ENCODE measurements around the gene MICB.
A peak's percentile ranks its signal among the peaks of the same experiment; 100 is the strongest.

Gene MICB

DNA sequence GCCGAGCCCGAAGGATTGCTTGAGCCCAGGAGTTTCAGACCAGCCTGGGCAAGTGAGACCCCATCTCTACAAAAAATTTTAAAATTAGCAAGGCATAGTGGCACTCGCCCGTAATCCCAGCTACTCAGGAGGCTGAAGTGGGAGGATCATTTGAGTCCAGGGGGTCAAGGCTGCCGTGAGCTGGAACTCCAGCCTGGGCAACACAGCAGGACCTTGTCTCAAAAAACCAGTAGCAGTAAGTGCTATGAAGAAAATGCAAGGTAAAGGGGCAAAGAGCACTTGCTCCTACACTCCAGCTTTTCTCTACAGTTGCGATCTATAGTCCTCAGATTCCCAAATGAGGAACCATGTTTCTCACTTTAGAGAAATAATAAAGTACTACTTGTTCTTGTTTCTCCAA, 45.7 kb downstream of the MICB start:
- no peak for DNase-seq

DNA sequence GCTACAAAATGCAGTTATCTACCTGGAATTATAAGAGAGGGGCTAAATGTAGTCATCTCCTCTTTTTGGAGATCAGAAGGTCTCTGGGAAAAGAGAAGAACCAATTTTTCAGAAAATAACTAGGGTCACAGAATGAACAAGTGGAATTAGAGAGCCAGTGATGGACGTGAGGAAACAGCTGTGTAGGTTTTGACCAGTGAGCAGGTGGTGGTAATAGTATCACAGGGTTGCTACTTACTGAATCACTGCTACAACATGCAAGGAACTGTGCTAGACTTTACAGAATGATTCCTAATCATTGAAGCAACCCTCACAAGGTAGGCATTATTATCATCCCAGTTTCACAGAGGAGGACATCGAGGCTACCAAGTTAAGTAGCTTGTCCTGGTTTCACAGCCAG, 46.7 kb downstream of the MICB start:
- DNase-seq = no peak

DNA sequence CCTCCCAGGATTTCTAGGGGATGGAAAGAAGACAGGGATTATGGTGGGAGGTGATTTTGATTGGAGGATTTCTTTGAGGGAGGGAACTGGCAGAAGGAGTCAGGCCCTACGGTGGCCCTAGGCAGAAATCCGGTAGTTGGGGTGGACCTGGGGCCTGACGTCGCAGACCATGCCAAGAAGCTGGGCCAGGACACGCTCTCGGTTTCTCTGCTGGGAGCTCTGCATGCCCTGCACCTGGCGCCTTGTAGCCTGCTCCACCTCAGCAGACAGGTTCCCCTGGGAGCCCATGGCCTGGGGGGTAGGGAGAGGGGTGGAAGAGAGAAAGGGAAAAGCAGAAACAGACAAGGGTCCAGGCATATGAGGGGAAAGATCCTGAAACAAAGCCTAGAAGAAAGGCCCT, 47.3 kb downstream of the MICB start:
- DNase-seq = no peak

DNA sequence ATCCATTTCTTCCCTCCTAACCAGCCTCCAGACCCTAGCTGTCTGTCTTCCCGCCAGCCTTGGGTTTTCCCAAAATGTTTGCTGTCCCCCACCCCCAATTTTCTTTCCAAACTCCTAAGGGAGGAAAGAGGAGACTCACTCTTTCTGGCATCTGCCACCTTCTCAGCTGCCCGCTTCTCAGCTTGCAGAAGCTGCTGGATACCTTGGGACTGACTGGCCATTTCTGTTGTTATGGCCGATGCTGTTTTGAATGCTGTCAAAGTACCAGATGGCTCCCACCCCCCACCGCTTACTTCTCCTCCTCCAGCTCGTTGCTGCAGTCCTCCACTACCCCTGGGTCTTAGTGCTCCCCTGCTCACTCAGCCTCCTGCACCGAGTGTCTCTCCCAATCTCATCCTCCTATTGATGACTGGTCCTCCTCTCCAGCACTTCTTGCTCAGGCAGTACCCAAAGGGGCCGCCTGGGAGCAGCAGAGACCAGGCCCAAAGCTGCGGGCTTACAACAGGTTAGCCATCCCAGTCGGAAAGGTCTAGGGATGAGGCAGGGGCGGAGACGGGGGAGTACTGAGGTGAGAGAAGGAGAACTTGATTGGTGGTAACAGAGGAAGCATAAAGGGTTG, 48.5 kb downstream of the MICB start, which contains the start of gene ATP6V1G2:
ATP6V1G2 (minus strand) TSS at position 270 of the 619 bp plus-strand sequence; CDS start at position 221, 49 bp downstream.
- peak; percentile 57 to 74 (median 58) for DNase-seq

DNA sequence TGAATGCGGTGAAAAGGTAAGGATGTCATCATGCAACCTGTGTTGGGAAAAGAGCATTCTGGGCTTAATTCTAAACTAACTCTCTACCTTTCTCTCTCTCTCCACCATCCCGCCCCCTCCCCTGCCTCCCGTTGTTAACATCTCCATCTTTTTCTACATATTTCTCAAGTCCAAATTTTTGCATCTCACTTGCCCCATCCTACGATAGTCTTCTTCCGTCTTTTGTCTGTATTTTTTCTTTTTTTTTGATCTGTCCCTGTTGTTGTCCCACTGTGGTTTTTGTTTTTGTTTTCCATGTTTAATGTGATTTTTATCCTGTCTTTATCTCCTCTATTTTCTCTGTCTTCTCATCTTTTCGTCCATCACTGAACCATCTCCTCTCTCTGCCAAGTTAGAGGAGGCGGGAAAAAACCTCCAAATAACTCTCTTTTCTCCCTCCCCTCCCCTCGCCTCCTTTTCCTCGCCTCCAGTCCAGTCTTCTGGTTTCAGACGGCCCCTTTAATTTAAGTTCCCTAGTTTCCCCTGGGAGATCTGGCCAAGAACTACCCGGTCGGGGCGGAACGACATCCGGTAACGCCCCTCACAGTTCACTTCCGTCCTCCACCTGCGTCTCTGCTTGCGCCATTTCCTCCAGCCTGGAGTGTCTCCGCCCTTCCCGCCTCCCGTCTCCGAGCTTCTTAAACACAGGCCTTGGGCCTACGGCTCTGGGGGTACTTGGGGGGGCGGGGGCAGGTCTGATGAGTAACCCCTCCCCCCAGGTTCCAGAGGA, 49.2 kb downstream of the MICB start, which contains the start of gene NFKBIL1:
NFKBIL1 (plus strand) TSS at position 651 of the 769 bp plus-strand sequence; CDS start at position 738, 87 bp downstream.
- DNase-seq = peak; percentile 47 to 79 (median 69)

DNA sequence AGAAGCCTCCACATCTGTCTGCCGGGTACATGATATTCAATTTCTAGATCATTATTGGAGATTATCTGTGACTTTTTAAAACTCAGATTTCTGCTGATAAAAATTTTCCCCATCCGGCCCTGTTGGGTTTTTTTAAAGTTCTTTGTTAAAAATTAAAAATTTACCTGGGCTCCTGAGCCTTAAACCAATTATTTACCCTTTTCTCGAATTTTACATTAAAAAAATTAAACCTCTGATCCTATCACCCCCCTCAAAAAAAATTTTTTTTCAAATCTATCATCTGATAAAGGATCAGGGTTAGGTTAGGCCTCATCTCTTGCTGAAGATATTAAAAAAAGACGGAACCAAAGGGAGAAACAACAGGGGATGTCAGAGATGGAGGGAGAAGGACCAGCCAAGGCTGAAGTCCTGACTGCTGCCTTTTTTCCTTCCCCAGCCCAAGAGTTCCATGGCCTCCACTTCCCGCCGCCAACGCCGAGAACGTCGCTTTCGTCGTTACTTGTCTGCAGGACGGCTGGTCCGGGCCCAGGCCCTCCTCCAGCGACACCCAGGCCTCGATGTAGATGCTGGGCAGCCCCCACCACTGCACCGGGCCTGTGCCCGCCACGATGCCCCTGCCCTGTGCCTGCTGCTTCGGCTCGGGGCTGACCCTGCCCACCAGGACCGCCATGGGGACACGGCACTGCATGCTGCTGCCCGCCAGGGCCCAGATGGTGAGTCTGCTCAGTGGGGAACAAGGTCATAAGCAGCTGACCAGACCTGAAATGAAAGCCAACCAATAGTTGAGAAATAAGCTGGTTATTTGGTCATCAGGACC, 50.0 kb downstream of the MICB start:
- no peak for DNase-seq

DNA sequence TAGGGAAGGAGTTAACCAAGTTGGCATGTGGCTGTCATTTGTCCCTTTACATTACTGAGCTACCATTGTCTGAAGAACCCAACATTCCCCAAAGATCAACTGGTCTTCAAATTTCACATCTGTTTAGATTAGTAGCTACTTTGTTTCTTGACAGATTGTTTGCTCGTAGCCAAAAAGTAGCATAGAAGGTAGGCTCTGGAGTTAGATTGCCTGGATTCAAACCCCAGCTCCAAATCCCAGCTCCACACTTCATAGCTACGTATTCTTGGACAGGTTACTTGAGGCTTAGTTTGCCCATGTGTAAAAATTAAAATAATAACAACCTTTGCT, 50.6 kb downstream of the MICB start:
- DNase-seq = no peak

DNA sequence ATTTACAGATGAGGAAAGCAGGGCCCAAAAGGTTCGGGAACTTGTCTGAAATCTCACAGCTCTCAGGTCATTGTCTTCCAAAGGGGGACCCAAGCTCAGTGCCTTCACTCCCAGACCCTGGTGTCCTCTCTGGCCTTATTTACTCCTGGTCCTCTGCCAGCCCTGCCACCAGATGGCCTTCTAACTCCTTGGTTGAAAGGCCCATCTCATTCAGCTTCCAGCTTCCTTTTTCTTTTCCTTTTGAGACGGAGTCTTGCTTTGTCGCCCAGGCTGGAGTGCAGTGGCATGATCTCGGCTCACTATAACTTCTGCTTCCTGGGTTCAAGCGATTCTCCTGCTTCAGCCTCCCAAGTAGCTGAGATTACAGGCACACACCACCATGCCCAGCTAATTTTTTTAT, 53.4 kb downstream of the MICB start:
- peak in 2 of 4 experiments; percentile 18 to 43 for DNase-seq

DNA sequence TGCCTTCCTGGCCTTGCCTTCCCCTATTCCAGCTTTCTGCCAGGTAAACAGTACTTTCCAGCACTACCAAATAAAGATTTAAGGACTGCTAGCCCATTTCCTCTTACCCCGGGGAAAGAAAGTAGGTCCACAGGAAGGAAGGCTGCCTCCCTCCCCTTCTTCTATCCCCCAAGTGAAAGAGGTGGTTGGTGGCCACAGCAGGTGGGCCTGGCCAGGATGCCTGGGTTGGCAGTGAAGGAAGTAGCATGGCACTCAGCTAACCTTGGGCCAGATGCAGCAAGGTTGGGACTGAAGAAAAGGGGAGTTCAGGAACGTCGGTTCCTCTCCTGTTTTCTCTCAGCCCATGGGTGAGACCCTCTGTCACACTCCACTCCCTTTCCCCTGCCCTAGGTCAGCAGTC, 58.4 kb downstream of the MICB start:
- DNase-seq = no peak

DNA sequence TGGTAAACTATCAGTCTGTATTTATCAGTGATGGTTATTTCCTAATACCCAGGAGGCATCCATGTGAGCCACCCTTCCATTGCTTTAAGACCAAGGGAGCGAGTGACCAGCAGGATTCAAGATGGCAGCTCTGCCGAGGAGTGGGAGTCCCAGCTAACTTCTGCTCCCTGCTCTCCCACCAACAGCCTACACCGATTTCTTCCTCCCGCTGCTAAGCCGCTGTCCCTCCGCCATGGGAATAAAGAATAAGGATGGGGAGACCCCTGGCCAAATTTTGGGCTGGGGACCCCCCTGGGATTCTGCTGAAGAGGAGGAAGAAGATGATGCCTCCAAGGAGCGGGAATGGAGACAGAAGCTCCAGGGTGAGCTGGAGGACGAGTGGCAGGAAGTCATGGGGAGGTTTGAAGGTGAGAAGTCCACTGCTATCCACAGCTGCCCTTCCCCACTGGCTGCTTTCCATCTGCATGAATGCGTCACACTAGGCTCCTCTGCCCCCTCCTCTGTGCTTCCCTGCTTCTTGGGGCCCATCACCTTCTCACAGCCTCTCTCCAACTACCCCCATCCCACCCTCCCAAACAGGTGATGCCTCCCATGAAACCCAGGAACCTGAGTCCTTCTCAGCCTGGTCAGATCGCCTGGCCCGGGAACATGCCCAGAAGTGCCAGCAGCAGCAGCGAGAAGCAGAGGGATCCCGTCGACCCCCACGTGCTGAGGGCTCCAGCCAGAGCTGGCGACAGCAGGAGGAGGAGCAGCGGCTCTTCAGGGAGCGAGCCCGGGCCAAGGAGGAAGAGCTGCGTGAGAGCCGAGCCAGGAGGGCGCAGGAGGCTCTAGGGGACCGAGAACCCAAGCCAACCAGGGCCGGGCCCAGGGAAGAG, 59.7 kb downstream of the MICB start:
- DNase-seq = no peak

DNA sequence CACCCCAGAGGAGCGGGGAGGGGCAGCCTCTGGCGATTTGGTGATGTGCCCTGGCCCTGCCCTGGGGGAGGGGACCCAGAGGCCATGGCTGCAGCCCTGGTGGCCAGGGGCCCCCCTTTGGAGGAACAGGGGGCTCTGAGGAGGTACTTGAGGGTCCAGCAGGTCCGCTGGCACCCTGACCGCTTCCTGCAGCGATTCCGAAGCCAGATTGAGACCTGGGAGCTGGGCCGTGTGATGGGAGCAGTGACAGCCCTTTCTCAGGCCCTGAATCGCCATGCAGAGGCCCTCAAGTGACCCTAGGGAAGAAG, 60.3 kb downstream of the MICB start:
- DNase-seq = no peak

DNA sequence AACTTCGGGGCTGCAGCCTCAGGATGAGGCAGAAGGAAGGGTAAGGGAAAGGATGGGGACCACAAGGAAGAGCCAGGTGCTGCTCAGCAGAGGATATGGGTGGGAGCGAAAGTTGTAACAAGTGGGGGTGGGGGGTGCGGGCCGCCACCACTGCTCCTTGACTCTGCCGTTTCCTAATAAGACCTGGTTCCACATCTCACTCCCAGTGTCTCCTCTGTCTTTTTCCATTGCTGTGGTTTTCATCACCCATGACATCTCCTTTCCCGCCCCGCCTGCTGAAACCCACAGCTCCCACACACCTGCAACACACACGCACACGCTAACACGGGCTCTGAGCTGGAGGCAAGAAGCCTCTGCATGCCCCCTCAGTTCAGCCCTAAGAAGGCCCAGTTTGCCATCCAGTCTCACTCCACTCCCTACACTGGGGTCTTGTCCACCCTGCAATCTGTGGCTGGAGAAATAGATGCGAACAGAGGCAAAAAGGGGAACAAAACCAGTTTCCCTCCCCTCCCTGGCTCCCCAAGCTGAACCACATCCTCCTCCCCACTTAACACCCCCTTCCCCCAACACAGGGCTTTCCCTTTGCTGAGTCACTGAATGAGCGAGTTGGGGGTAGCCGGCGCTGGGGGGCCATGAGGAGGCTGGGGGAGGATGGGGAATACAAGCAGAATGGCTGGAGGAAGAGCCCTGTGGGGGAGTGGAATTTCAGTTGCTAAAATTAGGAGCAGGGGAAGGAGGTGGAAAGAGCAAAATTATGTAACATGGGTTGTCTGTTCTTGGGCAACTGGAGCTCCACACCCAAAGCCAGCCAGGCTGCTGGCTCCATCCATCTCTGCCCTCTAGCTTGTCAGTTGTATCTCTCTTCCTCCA, 60.9 kb downstream of the MICB start:
- DNase-seq = peak in 1 of 4 experiments; percentile 24

DNA sequence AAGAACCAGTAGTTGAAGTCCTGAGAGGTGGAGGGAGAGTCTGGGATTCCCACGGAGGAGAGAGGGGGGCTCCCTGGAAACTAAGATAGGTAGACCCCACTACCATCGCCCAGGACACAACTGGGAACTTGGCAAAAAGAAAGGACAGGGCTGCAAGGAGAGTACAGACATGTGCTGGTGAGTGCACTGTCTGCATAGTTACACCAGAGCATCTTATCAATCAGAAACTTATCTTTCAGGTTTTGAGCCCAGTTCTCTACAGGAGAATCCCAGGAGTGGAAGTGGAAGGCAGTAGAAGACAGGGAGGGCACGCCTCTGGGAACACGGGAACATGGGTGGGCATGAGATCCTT, 61.6 kb downstream of the MICB start:
- DNase-seq = no peak

DNA sequence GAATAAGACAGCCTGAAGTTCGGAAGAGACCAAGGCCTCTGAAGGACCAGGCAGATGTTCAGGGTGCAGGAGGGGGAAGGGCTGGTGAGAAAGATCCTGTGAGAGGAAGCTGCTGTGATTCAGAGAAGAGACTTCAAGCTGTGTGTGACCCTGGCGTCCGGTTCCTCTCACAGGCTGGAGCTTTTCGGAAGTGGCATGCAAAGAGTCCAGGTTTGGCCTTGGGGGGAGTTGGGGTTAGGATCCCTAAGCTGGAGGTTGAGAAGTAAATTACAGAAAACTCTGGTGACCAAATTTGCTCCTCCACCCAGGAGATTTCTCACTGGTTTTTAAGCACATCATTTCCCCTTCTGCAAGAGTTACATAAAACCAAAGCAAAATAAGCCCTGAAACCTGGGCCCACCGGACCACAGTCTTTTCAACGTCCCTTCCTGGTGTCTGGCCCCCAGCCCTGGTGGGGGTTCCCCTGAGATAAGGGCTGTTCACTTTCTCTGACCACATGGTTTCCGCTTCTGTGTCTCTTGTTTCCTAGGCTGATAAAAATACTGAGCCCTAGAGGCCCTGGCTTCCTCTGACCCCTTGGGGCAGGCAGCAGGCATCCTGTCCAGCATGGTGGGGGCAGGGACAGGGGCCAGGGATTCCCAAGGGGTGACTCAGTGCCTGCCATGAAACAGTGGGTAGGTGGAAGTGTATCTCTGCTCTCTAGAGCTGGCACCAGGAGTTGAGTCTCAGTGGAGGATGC, 62.2 kb downstream of the MICB start:
- DNase-seq = peak in 1 of 4 experiments; percentile 21

DNA sequence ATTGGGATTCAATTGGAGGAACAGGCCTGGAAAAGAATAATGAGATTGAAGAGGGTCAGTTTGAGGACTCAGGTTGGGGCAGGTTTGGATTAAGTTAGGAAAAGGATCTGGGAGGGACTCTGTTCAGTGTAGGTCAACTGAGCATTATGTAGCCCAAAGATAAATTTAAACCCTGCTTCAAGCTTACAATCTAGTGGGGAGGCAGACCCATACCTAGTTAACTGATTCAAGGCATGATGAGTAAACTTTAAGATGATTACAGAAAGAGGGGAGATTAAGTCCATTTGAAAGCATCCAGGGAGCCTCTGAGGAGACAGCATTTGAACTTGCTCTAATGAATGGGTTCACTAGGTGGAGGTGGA, 62.7 kb downstream of the MICB start:
- DNase-seq = no peak

All from activated naive CD4-positive, alpha-beta T cell (primary cell).